HEK293T (cell line): ENCODE results near the gene SLC12A5.

Source experiments
- CTCF ChIA-PET: fragments of 350-600 bp; formaldehyde crosslinking; extraction: SDS; loops from one replicate; lab custom pipeline; 2021; ENCODE audit warnings: antibody characterized with exemption, inconsistent platforms; lab: Yijun Ruan, JAX
- POLR2A ChIA-PET: fragments of 350-600 bp; formaldehyde crosslinking; extraction: SDS; loops from one replicate; lab custom pipeline; 2020; ENCODE audit warnings: antibody characterized with exemption, inconsistent platforms; lab: Yijun Ruan, JAX
- DNase-seq: peaks from one replicate; pipeline ENCODE4 v3.0.0; 2012; ENCODE audit warnings: mixed read lengths; ENCODE audit errors: extremely low spot score
- ARNT ChIP-seq: fragments of 450-650 bp; IDR thresholded peaks from 2 replicates; pipeline ENCODE4 v1.6.1; 2017; ENCODE audit warnings: mild to moderate bottlenecking
- BHLHE40 ChIP-seq: fragments of 450-650 bp; IDR thresholded peaks from 2 replicates; pipeline ENCODE4 v1.6.1; 2016; ENCODE audit warnings: mild to moderate bottlenecking, moderate library complexity, borderline replicate concordance
- CTBP1 ChIP-seq: fragments of 450-650 bp; IDR thresholded peaks from 2 replicates; pipeline ENCODE4 v1.6.1; 2016; ENCODE audit warnings: borderline replicate concordance
- ELF4 ChIP-seq: fragments of 450-650 bp; IDR thresholded peaks from 2 replicates; pipeline ENCODE4 v1.6.1; 2017; ENCODE audit warnings: antibody characterized with exemption
- FOXA1 ChIP-seq: fragments of 450-650 bp; IDR thresholded peaks from 2 replicates; pipeline ENCODE4 v1.6.1; 2016; ENCODE audit warnings: mild to moderate bottlenecking
- FOXK2 ChIP-seq: fragments of 450-650 bp; IDR thresholded peaks from 2 replicates; pipeline ENCODE4 v1.6.1; 2016; ENCODE audit warnings: mild to moderate bottlenecking
- FOXM1 ChIP-seq: fragments of 450-650 bp; IDR thresholded peaks from 2 replicates; pipeline ENCODE4 v1.6.1; 2017; ENCODE audit warnings: mild to moderate bottlenecking, borderline replicate concordance
- HDGF ChIP-seq: fragments of 450-650 bp; IDR thresholded peaks from 2 replicates; pipeline ENCODE4 v1.6.1; 2017; ENCODE audit warnings: antibody characterized with exemption, borderline replicate concordance
- L3MBTL2 ChIP-seq: fragments of 450-650 bp; conservative IDR thresholded peaks from 2 replicates; pipeline ENCODE4 v1.6.1; 2016; ENCODE audit warnings: mild to moderate bottlenecking
- LEF1 ChIP-seq: fragments of 450-650 bp; IDR thresholded peaks from 2 replicates; pipeline ENCODE4 v1.6.1; 2017; ENCODE audit warnings: mild to moderate bottlenecking, borderline replicate concordance
- NFRKB ChIP-seq: fragments of 450-650 bp; IDR thresholded peaks from 2 replicates; pipeline ENCODE4 v1.6.1; 2016; ENCODE audit warnings: mild to moderate bottlenecking, moderate library complexity
- SP1 ChIP-seq: fragments of 450-650 bp; IDR thresholded peaks from 2 replicates; pipeline ENCODE4 v1.6.1; 2017
- SUZ12 ChIP-seq: fragments of 450-650 bp; IDR thresholded peaks from 2 replicates; pipeline ENCODE4 v1.6.1; 2016; ENCODE audit warnings: mild to moderate bottlenecking
- TARDBP ChIP-seq: fragments of 450-650 bp; IDR thresholded peaks from 2 replicates; pipeline ENCODE4 v1.6.1; 2016
- ZNF384 ChIP-seq: fragments of 450-650 bp; IDR thresholded peaks from 2 replicates; pipeline ENCODE4 v1.6.1; 2016
- TF ChIP-seq, protein P1 (sequence below): fragments of 450-650 bp; IDR thresholded peaks from 2 replicates; pipeline ENCODE4 v1.6.1; 2016

SLC12A5 gene

DNA sequence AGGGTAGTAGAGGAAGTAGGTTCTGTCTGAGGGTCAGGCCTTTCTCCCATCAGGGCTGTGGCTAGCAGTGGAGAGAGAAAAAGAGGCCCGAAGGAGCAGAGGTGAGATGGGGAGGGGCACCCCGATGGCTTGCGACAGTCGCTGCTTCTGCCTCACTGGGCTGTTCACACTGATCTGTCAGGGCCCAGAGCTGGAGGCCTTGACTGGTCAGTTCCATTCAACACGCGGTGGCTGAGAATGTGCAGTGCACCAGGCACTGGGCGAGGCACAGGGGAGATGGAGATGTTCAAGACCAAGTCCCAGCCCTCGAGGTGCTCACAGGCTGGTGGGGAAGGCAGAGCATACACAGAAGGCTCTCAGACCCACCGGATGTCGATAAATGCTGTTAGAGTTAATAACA lies 21.4 kb downstream of the SLC12A5 start:
- POLR2A ChIA-PET: no interaction called here
- TF ChIP-seq LEF1: no peak
- no peak for TF ChIP-seq SP1
- no peak for TF ChIP-seq ARNT
- TF ChIP-seq BHLHE40: no peak
- no peak for TF ChIP-seq ZNF384
- no peak for TF ChIP-seq FOXK2
- TF ChIP-seq TARDBP: no peak
- no peak for TF ChIP-seq L3MBTL2
- no peak for TF ChIP-seq ELF4
- TF ChIP-seq, protein P1, sequence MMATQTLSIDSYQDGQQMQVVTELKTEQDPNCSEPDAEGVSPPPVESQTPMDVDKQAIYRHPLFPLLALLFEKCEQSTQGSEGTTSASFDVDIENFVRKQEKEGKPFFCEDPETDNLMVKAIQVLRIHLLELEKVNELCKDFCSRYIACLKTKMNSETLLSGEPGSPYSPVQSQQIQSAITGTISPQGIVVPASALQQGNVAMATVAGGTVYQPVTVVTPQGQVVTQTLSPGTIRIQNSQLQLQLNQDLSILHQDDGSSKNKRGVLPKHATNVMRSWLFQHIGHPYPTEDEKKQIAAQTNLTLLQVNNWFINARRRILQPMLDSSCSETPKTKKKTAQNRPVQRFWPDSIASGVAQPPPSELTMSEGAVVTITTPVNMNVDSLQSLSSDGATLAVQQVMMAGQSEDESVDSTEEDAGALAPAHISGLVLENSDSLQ: no peak
- no peak for TF ChIP-seq CTBP1
- TF ChIP-seq FOXM1: no peak
- no peak for TF ChIP-seq HDGF
- no peak for TF ChIP-seq NFRKB
- no peak for TF ChIP-seq FOXA1
- no peak for TF ChIP-seq SUZ12
- CTCF ChIA-PET: no interaction called here
- no peak for DNase-seq

DNA sequence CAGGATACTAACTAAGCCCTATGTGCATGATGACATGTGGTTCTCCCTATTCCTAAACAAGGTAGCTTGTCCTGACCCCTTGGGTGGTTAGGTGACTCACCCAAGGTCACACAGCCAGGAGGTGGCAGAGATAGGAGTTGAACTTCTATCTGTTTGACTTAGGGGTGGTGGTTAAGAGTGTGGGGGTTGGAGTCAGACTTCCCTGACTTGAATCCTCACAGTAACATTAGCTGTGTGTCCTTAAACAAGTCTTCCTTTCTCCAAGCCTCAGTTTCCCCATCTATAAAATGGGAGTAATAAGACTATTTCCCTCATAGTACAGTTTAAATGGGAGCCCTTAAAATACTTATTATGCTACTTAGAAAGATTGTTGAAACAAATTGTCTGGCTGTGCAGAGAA lies 21.9 kb downstream of the SLC12A5 start:
- ChIA-PET POLR2A (no interaction called here), CTCF (no interaction called here)
- TF ChIP-seq HDGF: no peak
- no peak for TF ChIP-seq SUZ12
- no peak for TF ChIP-seq CTBP1
- TF ChIP-seq BHLHE40: no peak
- no peak for TF ChIP-seq ARNT
- no peak for TF ChIP-seq L3MBTL2
- no peak for TF ChIP-seq TARDBP
- no peak for DNase-seq

DNA sequence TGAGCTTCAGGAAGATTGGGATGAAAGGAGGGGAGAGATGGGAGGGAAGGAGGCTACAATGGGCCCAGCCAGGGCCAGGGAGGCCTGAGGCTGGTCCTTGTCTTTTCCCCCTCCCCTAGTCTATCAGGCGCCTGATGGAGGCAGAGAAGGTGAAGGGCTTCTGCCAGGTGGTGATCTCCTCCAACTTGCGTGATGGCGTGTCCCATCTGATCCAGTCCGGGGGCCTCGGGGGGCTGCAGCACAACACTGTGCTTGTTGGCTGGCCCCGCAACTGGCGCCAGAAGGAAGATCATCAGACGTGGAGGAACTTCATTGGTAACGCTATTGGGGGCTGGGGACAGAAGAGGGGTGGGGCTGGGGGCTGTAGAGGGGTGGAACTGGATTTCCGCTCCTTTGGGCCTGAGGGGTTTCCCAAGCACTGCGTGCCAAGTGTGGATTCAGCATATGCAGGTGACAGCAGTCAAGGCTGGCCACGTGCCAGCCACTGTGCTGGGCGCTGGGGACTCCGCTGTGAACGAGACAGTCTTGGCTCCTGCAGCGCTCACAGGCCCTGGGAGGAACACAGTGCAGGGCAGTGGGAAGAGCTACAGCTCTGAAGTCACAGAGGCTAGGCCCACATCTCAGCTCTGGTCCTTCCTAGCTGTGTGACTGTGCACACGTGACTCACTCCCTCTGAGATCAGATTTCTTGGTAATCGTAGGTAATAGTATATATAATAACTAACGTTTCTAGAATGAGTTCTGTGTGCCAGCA lies 22.7 kb downstream of the SLC12A5 start:
- DNase-seq: no peak
- POLR2A ChIA-PET: no interaction called here
- no peak for TF ChIP-seq HDGF
- no peak for TF ChIP-seq L3MBTL2
- no peak for TF ChIP-seq FOXK2
- no peak for TF ChIP-seq FOXM1
- no peak for TF ChIP-seq ARNT
- no peak for TF ChIP-seq TARDBP
- TF ChIP-seq NFRKB: no peak
- TF ChIP-seq BHLHE40: no peak
- no peak for TF ChIP-seq CTBP1
- CTCF ChIA-PET: no interaction called here

- CTCF ChIA-PET: no interaction called here
- TF ChIP-seq ARNT: no peak
- TF ChIP-seq, protein P1: no peak
- TF ChIP-seq HDGF: no peak
- TF ChIP-seq FOXM1: no peak
- no peak for TF ChIP-seq SP1
- no peak for TF ChIP-seq CTBP1
- TF ChIP-seq ELF4: no peak
- no peak for TF ChIP-seq FOXA1
- TF ChIP-seq NFRKB: no peak
- TF ChIP-seq FOXK2: no peak
- no peak for TF ChIP-seq LEF1
- no peak for TF ChIP-seq SUZ12
- no peak for TF ChIP-seq ZNF384
- TF ChIP-seq TARDBP: no peak
- TF ChIP-seq BHLHE40: no peak
- TF ChIP-seq L3MBTL2: no peak
- no peak for DNase-seq
- POLR2A ChIA-PET: no interaction called here
Measured at GRCh38 chr20:46053416-46053815, 24.4 kb downstream of the SLC12A5 start.

DNA sequence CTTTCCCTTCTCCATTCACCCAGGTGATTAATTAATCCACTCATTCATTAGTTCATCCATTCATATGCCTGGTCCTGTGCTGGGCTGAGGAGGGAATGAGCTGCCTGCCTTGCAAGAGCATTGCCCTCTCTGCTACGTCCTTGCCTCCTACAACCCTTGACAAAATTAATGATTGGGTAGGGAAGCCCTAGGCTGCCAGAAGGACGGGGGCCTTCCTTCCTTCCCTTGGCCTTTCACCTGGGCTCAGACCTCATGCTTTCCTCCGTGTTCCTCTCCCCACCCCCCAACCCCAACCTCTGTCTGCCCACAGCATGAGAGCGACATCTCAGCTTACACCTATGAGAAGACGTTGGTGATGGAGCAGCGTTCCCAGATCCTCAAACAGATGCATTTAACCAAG lies 25.6 kb downstream of the SLC12A5 start:
- CTCF ChIA-PET: interaction anchor here (0.6 kb wide), 1 partner anchor 1338 kb away, joined by 3 read pairs; no protein-coding TSS in a partner anchor
- POLR2A ChIA-PET: no interaction called here
- no peak for TF ChIP-seq TARDBP
- no peak for TF ChIP-seq ZNF384
- TF ChIP-seq FOXK2: no peak
- TF ChIP-seq BHLHE40: no peak
- no peak for TF ChIP-seq LEF1
- no peak for TF ChIP-seq HDGF
- TF ChIP-seq, protein P1: no peak
- TF ChIP-seq CTBP1: no peak
- no peak for TF ChIP-seq NFRKB
- no peak for TF ChIP-seq ELF4
- no peak for TF ChIP-seq SUZ12
- no peak for TF ChIP-seq ARNT
- TF ChIP-seq SP1: no peak
- no peak for TF ChIP-seq L3MBTL2
- TF ChIP-seq FOXM1: no peak
- no peak for TF ChIP-seq FOXA1
- no peak for DNase-seq

- ChIA-PET CTCF (interaction anchor here (0.6 kb wide), 1 partner anchor 1338 kb away, joined by 3 read pairs; no protein-coding TSS in a partner anchor), POLR2A (no interaction called here)
- DNase-seq: no peak
- TF ChIP-seq SUZ12: no peak
- no peak for TF ChIP-seq ZNF384
- no peak for TF ChIP-seq ARNT
- TF ChIP-seq TARDBP: no peak
- TF ChIP-seq, protein P1: no peak
- no peak for TF ChIP-seq L3MBTL2
- TF ChIP-seq BHLHE40: no peak
- TF ChIP-seq HDGF: no peak
- no peak for TF ChIP-seq LEF1
- TF ChIP-seq CTBP1: no peak
- no peak for TF ChIP-seq ELF4
- no peak for TF ChIP-seq SP1
- no peak for TF ChIP-seq FOXM1
- TF ChIP-seq NFRKB: no peak
- no peak for TF ChIP-seq FOXA1
- TF ChIP-seq FOXK2: no peak
Measured at GRCh38 chr20:46055269-46055668, 26.3 kb downstream of the SLC12A5 start.
